HepG2 (cell line): Measurements from ENCODE around the gene HID1. TPM values are rescaled to one million over a fixed set of nuclear protein-coding genes. Genes with fewer than 3 reads are reported as not detected.

Experiments
- ADNP ChIP-seq: sonication (generic); formaldehyde crosslinking; IDR thresholded peaks from 2 replicates; pipeline ENCODE4 v1.4.0; 2020; ENCODE audit warnings: missing genetic modification reagents
- AKAP8 ChIP-seq: sonication (generic); formaldehyde crosslinking; IDR thresholded peaks from 2 replicates; pipeline ENCODE4 v1.5.1; 2020; ENCODE audit warnings: mild to moderate bottlenecking, missing genetic modification reagents
- ATF2 ChIP-seq: sonication (generic); formaldehyde crosslinking; IDR thresholded peaks from 2 replicates; pipeline ENCODE4 v1.4.0; 2020; ENCODE audit warnings: missing genetic modification reagents
- EP300 ChIP-seq, 3 experiments: sonication (generic) in 1 of 3; formaldehyde crosslinking in 1 of 3; IDR thresholded peaks; 2 replicates each; pipeline versions ENCODE4 v1.5.1 to v1.6.1; 2011 to 2020; ENCODE audit warnings: low read depth in 2 of 3, low read length in 2 of 3, borderline replicate concordance in 1 of 3, improper control_type of control experiment in 1 of 3, mild to moderate bottlenecking in 1 of 3, missing genetic modification reagents in 1 of 3, moderate library complexity in 1 of 3
- FOXK2 ChIP-seq: fragments of 450-650 bp; IDR thresholded peaks from 2 replicates; pipeline ENCODE4 v1.6.1; 2016
- GTF2F1 ChIP-seq: fragments of 150-350 bp; IDR thresholded peaks from 2 replicates; pipeline ENCODE4 v1.6.1; 2014; ENCODE audit warnings: low read length
- MAFG ChIP-seq: sonication (generic); formaldehyde crosslinking; IDR thresholded peaks from 2 replicates; pipeline ENCODE4 v1.5.1; 2020; ENCODE audit warnings: mild to moderate bottlenecking, missing genetic modification reagents
- NCOA2 ChIP-seq: sonication (generic); formaldehyde crosslinking; IDR thresholded peaks from 2 replicates; pipeline ENCODE4 v1.8.0; 2022; ENCODE audit warnings: inconsistent platforms
- NKX3-1 ChIP-seq: sonication (generic); formaldehyde crosslinking; IDR thresholded peaks from 2 replicates; pipeline ENCODE4 v1.5.0; 2020; ENCODE audit warnings: missing genetic modification reagents
- PHF8 ChIP-seq: sonication (generic); formaldehyde crosslinking; IDR thresholded peaks from 2 replicates; pipeline ENCODE4 v1.5.0; 2020; ENCODE audit warnings: missing genetic modification reagents
- RNF219 ChIP-seq: sonication (generic); formaldehyde crosslinking; IDR thresholded peaks from 2 replicates; pipeline ENCODE4 v1.5.0; 2020; ENCODE audit warnings: mild to moderate bottlenecking, missing genetic modification reagents
- SAFB2 ChIP-seq: sonication (generic); formaldehyde crosslinking; IDR thresholded peaks from 2 replicates; pipeline ENCODE4 v1.5.1; 2020; ENCODE audit warnings: missing genetic modification reagents, low read depth, mild to moderate bottlenecking, borderline replicate concordance
- SALL1 ChIP-seq: sonication (generic); formaldehyde crosslinking; IDR thresholded peaks from 2 replicates; pipeline ENCODE4 v1.8.0; 2022; ENCODE audit warnings: mild to moderate bottlenecking, missing genetic modification reagents
- SP5 ChIP-seq: IDR thresholded peaks from 2 replicates; pipeline ENCODE4 v1.6.1; 2016; ENCODE audit warnings: low read depth, borderline replicate concordance
- SRY ChIP-seq: sonication (generic); formaldehyde crosslinking; IDR thresholded peaks from 2 replicates; pipeline ENCODE4 v1.8.0; 2022; ENCODE audit warnings: mild to moderate bottlenecking, missing genetic modification reagents
- SYNCRIP ChIP-seq: fragments of 200-400 bp; formaldehyde crosslinking; IDR thresholded peaks from 2 replicates; pipeline ENCODE4 v1.6.1; 2018; ENCODE audit warnings: mild to moderate bottlenecking, low read depth, low read length; ENCODE audit not compliant: insufficient read depth
- TCF7 ChIP-seq: sonication (generic); IDR thresholded peaks from 2 replicates; pipeline ENCODE4 v1.6.1; 2016; ENCODE audit warnings: antibody characterized with exemption, low read depth
- THAP11 ChIP-seq: IDR thresholded peaks from 2 replicates; pipeline ENCODE4 v1.6.1; 2016; ENCODE audit warnings: missing biosample characterization, missing genetic modification reagents
- ZMAT5 ChIP-seq: sonication (generic); formaldehyde crosslinking; IDR thresholded peaks from 2 replicates; pipeline ENCODE4 v1.5.0; 2020; ENCODE audit warnings: mild to moderate bottlenecking, low read depth, missing genetic modification reagents, borderline replicate concordance
- ZNF160 ChIP-seq: sonication (generic); formaldehyde crosslinking; IDR thresholded peaks from 2 replicates; pipeline ENCODE4 v1.8.0; 2022; ENCODE audit warnings: mild to moderate bottlenecking, inconsistent platforms, missing genetic modification reagents
- ZNF431 ChIP-seq: sonication (generic); formaldehyde crosslinking; IDR thresholded peaks from 2 replicates; pipeline ENCODE4 v1.9.0; 2022; ENCODE audit warnings: missing genetic modification reagents, low read depth, mild to moderate bottlenecking, borderline replicate concordance
- ZNF460 ChIP-seq: sonication (generic); formaldehyde crosslinking; IDR thresholded peaks from 2 replicates; pipeline ENCODE4 v1.5.1; 2020; ENCODE audit warnings: missing genetic modification reagents, mild to moderate bottlenecking, borderline replicate concordance
- ZNF468 ChIP-seq: sonication (generic); formaldehyde crosslinking; IDR thresholded peaks from 2 replicates; pipeline ENCODE4 v1.8.0; 2022; ENCODE audit warnings: mild to moderate bottlenecking, moderate library complexity, missing genetic modification reagents
- ZNF678 ChIP-seq: sonication (generic); formaldehyde crosslinking; IDR thresholded peaks from 2 replicates; pipeline ENCODE4 v1.4.0; 2020; ENCODE audit warnings: mild to moderate bottlenecking, missing genetic modification reagents
- ZNF746 ChIP-seq: sonication (generic); formaldehyde crosslinking; IDR thresholded peaks from 2 replicates; pipeline ENCODE4 v1.8.0; 2022; ENCODE audit warnings: mild to moderate bottlenecking, missing genetic modification reagents
- ZNF768 ChIP-seq: sonication (generic); formaldehyde crosslinking; IDR thresholded peaks from 2 replicates; pipeline ENCODE4 v1.4.0; 2020; ENCODE audit warnings: missing genetic modification reagents
- ZNF772 ChIP-seq: sonication (generic); formaldehyde crosslinking; IDR thresholded peaks from 2 replicates; pipeline ENCODE4 v1.5.0; 2020; ENCODE audit warnings: mild to moderate bottlenecking, missing genetic modification reagents
- ZNF883 ChIP-seq: sonication (generic); formaldehyde crosslinking; IDR thresholded peaks from 2 replicates; pipeline ENCODE4 v1.5.1; 2020; ENCODE audit warnings: mild to moderate bottlenecking, missing genetic modification reagents; ENCODE audit errors: not compliant biosample characterization
- polyA plus RNA-seq, 8 experiments: library from polyadenylated mRNA; depleted of rRNA in 3 of 8; stranded (reverse) in 7 of 8; unstranded in 1 of 8; fragments of >200 nt; fragmentation: Illumina TruSeq in 4 of 8; extraction: Trizol in 4 of 8; gene quantifications; 2 replicates each; pipeline versions ENCODE4 v1.2.1 to v1.2.3, GENCODE V29; 2011 to 2016; ENCODE audit warnings: low read depth in 4 of 8, missing spikeins in 1 of 8, mixed read lengths in 1 of 8; ENCODE audit not compliant: insufficient read depth in 1 of 8
- total RNA-seq, 5 experiments: library from RNA; depleted of rRNA; stranded (reverse); fragments of >200 nt; fragmentation: Illumina TruSeq; extraction: Trizol; gene quantifications; 2 replicates each; pipeline ENCODE4 v1.2.3, GENCODE V29; 2016; ENCODE audit warnings: low read depth in 1 of 5

HID1 gene
- total and polyA plus RNA-seq, 2 of the 13 experiments (the other 11 are each of a cell fraction or from before 2014, with no cell fraction given), result 2.1 to 10.6 TPM

GRCh38 chr17:74972107-74972972 lies at the start of gene HID1 (continued):
- TF ChIP-seq SAFB2 (CRISPR knock-in tag), result peak; percentile 85
- TF ChIP-seq RNF219 (CRISPR knock-in tag), result no peak
- peak; percentile 27; the same call in 1 of the 2 replicates for TF ChIP-seq AKAP8 (CRISPR knock-in tag)
- no peak for TF ChIP-seq ZNF431 (CRISPR knock-in tag)
- TF ChIP-seq SP5 (CRISPR knock-in tag), result peak; percentile 45; the same call in 1 of the 2 replicates
- peak; percentile 23; the same call in 1 of the 2 replicates for TF ChIP-seq ATF2
- peak; percentile 70 for TF ChIP-seq PHF8
- no peak for TF ChIP-seq ADNP (CRISPR knock-in tag)
- no peak for TF ChIP-seq FOXK2
- TF ChIP-seq MAFG, result no peak
- TF ChIP-seq TCF7, result no peak
- no peak for TF ChIP-seq ZNF883 (CRISPR knock-in tag)
- TF ChIP-seq NCOA2 (CRISPR knock-in tag), result no peak
- TF ChIP-seq ZMAT5 (CRISPR knock-in tag), result no peak
- no peak for TF ChIP-seq GTF2F1
- TF ChIP-seq ZNF160 (CRISPR knock-in tag), result 0 out of 2 replicates have a peak, but pooled peaks have one; percentile 15
- TF ChIP-seq ZNF772 (CRISPR knock-in tag), result no peak
- 0 out of 2 replicates have a peak, but pooled peaks have one; percentile 54 for TF ChIP-seq THAP11
- no peak for TF ChIP-seq SYNCRIP
- no peak; the same call in 1 of the 2 replicates for TF ChIP-seq ZNF746 (CRISPR knock-in tag)
- 0 out of 2 replicates have a peak, but pooled peaks have one; percentile 62 for TF ChIP-seq ZNF468
- no peak; the same call in none of the 2 replicates for TF ChIP-seq SALL1 (CRISPR knock-in tag)
- no peak for TF ChIP-seq SRY (CRISPR knock-in tag)
- peak; percentile 74; the same call in 1 of the 2 replicates for TF ChIP-seq ZNF768 (CRISPR knock-in tag)
- TF ChIP-seq ZNF678 (CRISPR knock-in tag), result no peak
- no peak for TF ChIP-seq NKX3-1 (CRISPR knock-in tag)
- TF ChIP-seq EP300 (IDR thresholded peaks at IDR 0.05; ENCODE audit: low read depth in 2 of 2, low read length in 2 of 2), result no peak
- TF ChIP-seq EP300 (CRISPR knock-in tag; IDR thresholded peaks at IDR 0.05; ENCODE audit: borderline replicate concordance), result no peak
- no peak for TF ChIP-seq ZNF460 (CRISPR knock-in tag)
